Measurements from ENCODE around the gene FANCD2. TPM values are rescaled to one million over a fixed set of nuclear protein-coding genes. Genes with fewer than 3 reads are reported as not detected.

Gene FANCD2
- total RNA-seq, 1 donor from 2014 or later = 4.2 TPM

Small RNA genes lying within 50 kb of the gene (small RNA-seq; reads per million reads assigned to genes)
- not detected for gene CYCSP10 (ENCODE audit: low replicate concordance)
- not detected for gene RNU6-670P (ENCODE audit: low replicate concordance)

Other genes with a start within 250 kb of the FANCD2 start
- 42.3 TPM for gene TADA3, start 234.0 kb upstream of the FANCD2 start, total RNA-seq
- 101 TPM for gene ARPC4, start 233.4 kb upstream of the FANCD2 start, total RNA-seq
- 19.7 TPM for gene TTLL3, start 216.2 kb upstream of the FANCD2 start, total RNA-seq
- 15.5 TPM for gene RPUSD3, start 182.4 kb upstream of the FANCD2 start, total RNA-seq
- gene CIDEC, start 146.2 kb upstream of the FANCD2 start, total RNA-seq = not detected
- gene JAGN1, start 135.8 kb upstream of the FANCD2 start, total RNA-seq = 8.9 TPM
- 0.49 TPM for gene IL17RE, start 123.6 kb upstream of the FANCD2 start, total RNA-seq
- 3.2 TPM for gene IL17RC, start 109.3 kb upstream of the FANCD2 start, total RNA-seq
- gene CRELD1, start 92.6 kb upstream of the FANCD2 start, total RNA-seq = 16.7 TPM
- 2.5 TPM for gene PRRT3, start 74.0 kb upstream of the FANCD2 start, total RNA-seq
- 28.3 TPM for gene EMC3, start 39.6 kb upstream of the FANCD2 start, total RNA-seq
- not detected for gene FANCD2OS, start 81.8 kb downstream of the FANCD2 start, total RNA-seq
- 96.6 TPM for gene BRK1, start 89.2 kb downstream of the FANCD2 start, total RNA-seq
- gene VHL, start 115.3 kb downstream of the FANCD2 start, total RNA-seq = 89.7 TPM
- 3.4 TPM for gene IRAK2, start 138.5 kb downstream of the FANCD2 start, total RNA-seq
- gene TATDN2, start 222.0 kb downstream of the FANCD2 start, total RNA-seq = 25.8 TPM